Measurements from ENCODE around the gene IRF8.

Gene IRF8

DNA sequence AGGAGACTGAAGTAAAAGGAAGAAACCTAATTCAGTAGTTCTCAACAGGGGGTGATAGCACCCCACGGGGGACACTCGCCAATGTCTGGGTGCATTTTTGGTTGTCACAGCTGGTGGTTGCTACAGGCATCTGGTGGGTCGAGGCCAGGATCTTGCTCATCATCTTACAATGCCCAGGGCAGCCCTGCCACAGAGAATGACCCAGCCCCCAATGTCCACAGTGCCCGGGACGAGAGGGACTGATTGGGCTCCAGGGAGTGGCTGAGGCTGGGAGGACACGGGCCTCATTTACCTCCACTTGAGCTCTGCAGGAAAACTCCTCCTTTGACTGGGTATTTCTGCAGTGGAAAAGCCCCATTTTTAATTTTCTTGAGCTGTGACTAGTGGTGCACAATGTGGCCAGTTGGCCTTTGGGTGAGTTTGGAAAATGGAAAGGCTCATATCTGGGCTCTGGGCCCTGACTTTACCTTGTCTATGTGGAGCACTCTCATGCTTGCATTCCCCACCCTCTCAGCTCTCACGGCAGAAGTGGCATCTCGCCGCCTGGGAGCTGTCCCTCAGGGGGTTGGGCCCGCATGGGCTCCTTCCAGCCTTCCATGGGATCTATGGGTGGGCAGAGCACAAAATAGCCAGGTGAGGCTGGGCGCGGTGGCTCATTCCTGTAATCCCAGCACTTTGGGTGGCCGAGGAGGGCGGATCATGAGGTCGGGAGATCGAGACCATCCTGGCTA, 37.7 kb upstream of the IRF8 start:
- TF ChIP-seq, protein P1, sequence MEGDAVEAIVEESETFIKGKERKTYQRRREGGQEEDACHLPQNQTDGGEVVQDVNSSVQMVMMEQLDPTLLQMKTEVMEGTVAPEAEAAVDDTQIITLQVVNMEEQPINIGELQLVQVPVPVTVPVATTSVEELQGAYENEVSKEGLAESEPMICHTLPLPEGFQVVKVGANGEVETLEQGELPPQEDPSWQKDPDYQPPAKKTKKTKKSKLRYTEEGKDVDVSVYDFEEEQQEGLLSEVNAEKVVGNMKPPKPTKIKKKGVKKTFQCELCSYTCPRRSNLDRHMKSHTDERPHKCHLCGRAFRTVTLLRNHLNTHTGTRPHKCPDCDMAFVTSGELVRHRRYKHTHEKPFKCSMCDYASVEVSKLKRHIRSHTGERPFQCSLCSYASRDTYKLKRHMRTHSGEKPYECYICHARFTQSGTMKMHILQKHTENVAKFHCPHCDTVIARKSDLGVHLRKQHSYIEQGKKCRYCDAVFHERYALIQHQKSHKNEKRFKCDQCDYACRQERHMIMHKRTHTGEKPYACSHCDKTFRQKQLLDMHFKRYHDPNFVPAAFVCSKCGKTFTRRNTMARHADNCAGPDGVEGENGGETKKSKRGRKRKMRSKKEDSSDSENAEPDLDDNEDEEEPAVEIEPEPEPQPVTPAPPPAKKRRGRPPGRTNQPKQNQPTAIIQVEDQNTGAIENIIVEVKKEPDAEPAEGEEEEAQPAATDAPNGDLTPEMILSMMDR (IDR thresholded peaks at IDR 0.05; ENCODE audit: low read depth, low read length), result no peak

GRCh38 chr16:85862476-85863383, 36.2 kb upstream of the IRF8 start:
- H3K4me3 ChIP-seq (ENCODE audit: low read depth, low read length), result no peak overlapping the region
- TF ChIP-seq, protein P1 (IDR thresholded peaks at IDR 0.05; ENCODE audit: low read depth, low read length), result 0 out of 2 replicates have a peak, but pooled peaks have one; percentile 21

More for the DNA sequence above, 37.7 kb upstream of the IRF8 start:
- no peak overlapping the region for H3K4me3 ChIP-seq (ENCODE audit: low read depth, low read length)

DNA sequence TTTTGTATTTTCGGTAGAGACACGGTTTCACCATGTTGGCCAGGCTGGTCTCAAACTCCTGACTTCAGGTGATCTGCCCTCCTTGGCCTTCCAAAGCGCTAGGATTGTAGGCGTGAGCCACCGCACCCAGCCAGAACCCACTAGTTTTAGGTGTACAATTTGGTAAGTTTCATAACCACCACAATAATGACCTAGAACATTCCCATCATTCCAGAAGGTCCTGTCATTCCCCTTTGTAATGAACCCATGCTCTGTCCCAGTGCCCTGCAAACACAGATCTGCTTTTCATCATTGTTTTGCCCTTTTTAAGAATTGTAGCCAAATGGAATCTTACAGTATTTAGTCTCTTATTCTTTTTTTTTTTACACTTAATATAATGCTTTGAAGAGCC, 35.6 kb upstream of the IRF8 start:
- TF ChIP-seq, protein P1 (IDR thresholded peaks at IDR 0.05; ENCODE audit: low read depth, low read length), result no peak
- H3K4me3 ChIP-seq (ENCODE audit: low read depth, low read length), result no peak overlapping the region

GRCh38 chr16:85864965-85865364, 34.0 kb upstream of the IRF8 start:
- no peak overlapping the region for H3K4me3 ChIP-seq (ENCODE audit: low read depth, low read length)
- TF ChIP-seq, protein P1 (IDR thresholded peaks at IDR 0.05; ENCODE audit: low read depth, low read length), result no peak

DNA sequence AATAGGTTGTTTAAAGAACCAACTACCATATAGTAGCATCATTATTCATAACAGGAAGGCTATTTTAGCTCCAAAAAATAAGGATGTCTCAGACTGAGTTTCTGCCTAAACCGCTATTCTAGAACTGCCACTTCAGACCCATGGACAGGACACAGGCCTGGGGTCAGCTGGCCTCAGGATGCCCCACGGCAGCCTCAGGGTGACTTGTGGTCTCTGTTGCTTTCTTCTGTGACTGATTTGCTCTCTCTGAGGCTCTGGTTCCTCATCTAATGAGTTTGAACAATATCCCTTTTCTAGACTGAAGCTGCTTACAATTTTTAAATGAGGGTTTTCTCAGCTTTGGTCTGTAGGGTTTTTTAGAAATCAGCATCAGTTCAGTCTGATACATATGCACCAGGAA, 31.8 kb upstream of the IRF8 start:
- no peak overlapping the region for H3K4me3 ChIP-seq (ENCODE audit: low read depth, low read length)
- TF ChIP-seq, protein P1 (IDR thresholded peaks at IDR 0.05; ENCODE audit: low read depth, low read length), result no peak

DNA sequence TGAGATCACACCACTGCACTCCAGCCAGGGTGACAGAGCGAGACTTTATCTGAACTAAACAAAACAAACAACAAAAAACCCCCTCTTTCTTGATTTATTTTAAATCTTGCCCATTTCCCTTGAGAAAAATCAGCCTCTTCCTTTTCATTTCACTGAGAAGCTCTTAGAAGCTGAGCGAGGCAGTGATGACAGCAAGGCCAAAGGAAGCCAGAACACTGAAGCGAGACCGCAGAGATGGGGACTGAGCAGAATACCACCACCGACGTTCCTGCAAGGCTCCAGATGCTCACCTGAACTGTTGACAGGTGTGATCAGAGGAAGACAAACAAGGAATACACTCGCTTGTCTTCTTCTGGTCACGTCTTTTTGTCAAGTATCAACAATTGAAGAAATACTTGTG, 30.5 kb upstream of the IRF8 start:
- H3K4me3 ChIP-seq (ENCODE audit: low read depth, low read length), result no peak overlapping the region
- TF ChIP-seq, protein P1 (IDR thresholded peaks at IDR 0.05; ENCODE audit: low read depth, low read length), result no peak

GRCh38 chr16:85869206-85869605, 29.8 kb upstream of the IRF8 start:
- TF ChIP-seq, protein P1 (IDR thresholded peaks at IDR 0.05; ENCODE audit: low read depth, low read length), result no peak

More at GRCh38 chr16:85869206-85869605, 29.8 kb upstream of the IRF8 start:
- no peak overlapping the region for H3K4me3 ChIP-seq (ENCODE audit: low read depth, low read length)

Measured in WI38 (cell line).